ENCODE measurements around the gene FGD6.

- no peak for TF ChIP-seq CTCF (conservative IDR thresholded peaks at IDR 0.05; ENCODE audit: low read depth, low read length)
- TF ChIP-seq POLR2A (IDR thresholded peaks at IDR 0.05; ENCODE audit: low read depth, low read length) = no peak
- no peak for TF ChIP-seq FOS (IDR thresholded peaks at IDR 0.05; ENCODE audit: low read depth, low read length)
- no peak for TF ChIP-seq RCOR1 (IDR thresholded peaks at IDR 0.05; ENCODE audit: insufficient replicate concordance, low read length)
- no peak for TF ChIP-seq CHD1 (IDR thresholded peaks at IDR 0.05; ENCODE audit: low read depth, low read length)
- TF ChIP-seq SMC3 (IDR thresholded peaks at IDR 0.05; ENCODE audit: low read depth, low read length) = no peak
- TF ChIP-seq BHLHE40 (IDR thresholded peaks at IDR 0.05; ENCODE audit: low read depth, low read length) = no peak
Observed at GRCh38 chr12:95213119-95213518, 4.1 kb downstream of the FGD6 start.

Measured in IMR-90 (cell line).